ENCODE measurements around the gene IFNA16.
A peak's percentile ranks its signal among the peaks of the same experiment; 100 is the strongest.

DNA sequence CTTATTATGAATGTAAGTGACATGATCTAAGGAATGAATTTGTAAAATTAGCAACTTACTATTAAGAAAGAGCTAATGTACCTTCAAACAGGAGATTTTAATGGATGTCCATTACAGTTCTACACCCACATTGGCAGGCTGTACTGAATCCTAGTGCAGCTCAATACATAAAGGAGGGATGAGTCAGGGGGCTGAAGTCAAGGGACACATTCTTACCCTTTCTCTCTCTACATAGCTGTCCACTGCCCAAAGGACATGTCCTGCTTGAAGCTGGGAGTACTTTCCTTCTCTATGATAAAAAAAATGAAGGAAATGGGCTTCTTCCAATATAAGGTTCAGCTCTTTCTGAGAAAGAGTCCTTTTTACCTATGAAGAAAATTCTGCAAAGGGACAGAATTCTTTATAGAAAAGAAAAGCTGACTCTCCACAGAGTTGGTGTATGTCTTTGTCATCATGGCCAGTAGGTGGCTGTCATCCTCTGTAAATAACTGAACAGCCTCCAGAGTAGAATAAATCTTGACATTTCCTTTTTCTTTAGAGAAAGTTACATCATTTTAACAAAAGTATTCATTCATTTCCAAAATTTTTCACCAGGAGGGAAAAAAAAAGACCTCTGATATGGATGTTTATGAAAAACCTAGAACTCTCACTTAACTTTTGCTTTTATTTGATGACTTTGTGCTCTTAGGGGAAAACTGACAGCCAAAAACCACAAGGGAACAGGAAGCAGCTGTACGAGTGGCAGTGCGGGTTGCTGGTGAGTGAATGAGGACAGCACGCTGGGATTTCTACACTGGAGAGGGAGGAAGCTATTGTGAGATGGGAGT, 35.8 kb upstream of the IFNA16 start:
- peak; percentile 72 for TF ChIP-seq POLR2AphosphoS5 (IDR thresholded peaks at IDR 0.05; ENCODE audit: low read depth)
- TF ChIP-seq, protein P1, sequence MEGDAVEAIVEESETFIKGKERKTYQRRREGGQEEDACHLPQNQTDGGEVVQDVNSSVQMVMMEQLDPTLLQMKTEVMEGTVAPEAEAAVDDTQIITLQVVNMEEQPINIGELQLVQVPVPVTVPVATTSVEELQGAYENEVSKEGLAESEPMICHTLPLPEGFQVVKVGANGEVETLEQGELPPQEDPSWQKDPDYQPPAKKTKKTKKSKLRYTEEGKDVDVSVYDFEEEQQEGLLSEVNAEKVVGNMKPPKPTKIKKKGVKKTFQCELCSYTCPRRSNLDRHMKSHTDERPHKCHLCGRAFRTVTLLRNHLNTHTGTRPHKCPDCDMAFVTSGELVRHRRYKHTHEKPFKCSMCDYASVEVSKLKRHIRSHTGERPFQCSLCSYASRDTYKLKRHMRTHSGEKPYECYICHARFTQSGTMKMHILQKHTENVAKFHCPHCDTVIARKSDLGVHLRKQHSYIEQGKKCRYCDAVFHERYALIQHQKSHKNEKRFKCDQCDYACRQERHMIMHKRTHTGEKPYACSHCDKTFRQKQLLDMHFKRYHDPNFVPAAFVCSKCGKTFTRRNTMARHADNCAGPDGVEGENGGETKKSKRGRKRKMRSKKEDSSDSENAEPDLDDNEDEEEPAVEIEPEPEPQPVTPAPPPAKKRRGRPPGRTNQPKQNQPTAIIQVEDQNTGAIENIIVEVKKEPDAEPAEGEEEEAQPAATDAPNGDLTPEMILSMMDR (IDR thresholded peaks at IDR 0.05; ENCODE audit: insufficient read depth, low read length): no peak
- TF ChIP-seq, protein P2, sequence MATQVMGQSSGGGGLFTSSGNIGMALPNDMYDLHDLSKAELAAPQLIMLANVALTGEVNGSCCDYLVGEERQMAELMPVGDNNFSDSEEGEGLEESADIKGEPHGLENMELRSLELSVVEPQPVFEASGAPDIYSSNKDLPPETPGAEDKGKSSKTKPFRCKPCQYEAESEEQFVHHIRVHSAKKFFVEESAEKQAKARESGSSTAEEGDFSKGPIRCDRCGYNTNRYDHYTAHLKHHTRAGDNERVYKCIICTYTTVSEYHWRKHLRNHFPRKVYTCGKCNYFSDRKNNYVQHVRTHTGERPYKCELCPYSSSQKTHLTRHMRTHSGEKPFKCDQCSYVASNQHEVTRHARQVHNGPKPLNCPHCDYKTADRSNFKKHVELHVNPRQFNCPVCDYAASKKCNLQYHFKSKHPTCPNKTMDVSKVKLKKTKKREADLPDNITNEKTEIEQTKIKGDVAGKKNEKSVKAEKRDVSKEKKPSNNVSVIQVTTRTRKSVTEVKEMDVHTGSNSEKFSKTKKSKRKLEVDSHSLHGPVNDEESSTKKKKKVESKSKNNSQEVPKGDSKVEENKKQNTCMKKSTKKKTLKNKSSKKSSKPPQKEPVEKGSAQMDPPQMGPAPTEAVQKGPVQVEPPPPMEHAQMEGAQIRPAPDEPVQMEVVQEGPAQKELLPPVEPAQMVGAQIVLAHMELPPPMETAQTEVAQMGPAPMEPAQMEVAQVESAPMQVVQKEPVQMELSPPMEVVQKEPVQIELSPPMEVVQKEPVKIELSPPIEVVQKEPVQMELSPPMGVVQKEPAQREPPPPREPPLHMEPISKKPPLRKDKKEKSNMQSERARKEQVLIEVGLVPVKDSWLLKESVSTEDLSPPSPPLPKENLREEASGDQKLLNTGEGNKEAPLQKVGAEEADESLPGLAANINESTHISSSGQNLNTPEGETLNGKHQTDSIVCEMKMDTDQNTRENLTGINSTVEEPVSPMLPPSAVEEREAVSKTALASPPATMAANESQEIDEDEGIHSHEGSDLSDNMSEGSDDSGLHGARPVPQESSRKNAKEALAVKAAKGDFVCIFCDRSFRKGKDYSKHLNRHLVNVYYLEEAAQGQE (IDR thresholded peaks at IDR 0.05; ENCODE audit: insufficient replicate concordance, low read depth): no peak
